ENCODE measurements around the gene STAT6. TPM values are rescaled to one million over a fixed set of nuclear protein-coding genes. Genes with fewer than 3 reads are reported as not detected.
A peak's percentile ranks its signal among the peaks of the same experiment; 100 is the strongest.
"Not testable (repeated sequence)": the region's sequence is repeated elsewhere in the genome, so short reads cannot be mapped to it uniquely, and the experiment has no call there.

STAT6 gene
- total and polyA plus RNA-seq, 2 donors, result 70.2 to 236 TPM

- H3K27me3 ChIP-seq (ENCODE audit: control insufficient read depth in 2 of 2, insufficient read depth in 1 of 2, low read length in 1 of 2), result peaks cover 6 to 14% of the 10 kb centered on the region in 2 donors
- not testable (repeated sequence) for H3K4me1 ChIP-seq (ENCODE audit: control insufficient read depth in 2 of 2, insufficient read depth in 2 of 2, low read length in 2 of 2); H3K27ac ChIP-seq (ENCODE audit: low read depth in 1 of 2, low read length in 1 of 2); H3K36me3 ChIP-seq (ENCODE audit: control insufficient read depth in 2 of 2, insufficient read depth in 2 of 2, low read length in 1 of 2); DNase-seq (ENCODE audit: low read depth in 6 of 9, low spot score in 9 of 9); H3K4me3 ChIP-seq (ENCODE audit: low read length in 2 of 2); H3K9me3 ChIP-seq (ENCODE audit: control insufficient read depth in 2 of 2, insufficient read depth in 1 of 2, low read length in 1 of 2)
- WGBS, result 97% methylated on average over 11 of the region's 11 CpGs
These were observed 9.6 kb upstream of the STAT6 start for GRCh38 chr12:57120718-57121117.

DNA sequence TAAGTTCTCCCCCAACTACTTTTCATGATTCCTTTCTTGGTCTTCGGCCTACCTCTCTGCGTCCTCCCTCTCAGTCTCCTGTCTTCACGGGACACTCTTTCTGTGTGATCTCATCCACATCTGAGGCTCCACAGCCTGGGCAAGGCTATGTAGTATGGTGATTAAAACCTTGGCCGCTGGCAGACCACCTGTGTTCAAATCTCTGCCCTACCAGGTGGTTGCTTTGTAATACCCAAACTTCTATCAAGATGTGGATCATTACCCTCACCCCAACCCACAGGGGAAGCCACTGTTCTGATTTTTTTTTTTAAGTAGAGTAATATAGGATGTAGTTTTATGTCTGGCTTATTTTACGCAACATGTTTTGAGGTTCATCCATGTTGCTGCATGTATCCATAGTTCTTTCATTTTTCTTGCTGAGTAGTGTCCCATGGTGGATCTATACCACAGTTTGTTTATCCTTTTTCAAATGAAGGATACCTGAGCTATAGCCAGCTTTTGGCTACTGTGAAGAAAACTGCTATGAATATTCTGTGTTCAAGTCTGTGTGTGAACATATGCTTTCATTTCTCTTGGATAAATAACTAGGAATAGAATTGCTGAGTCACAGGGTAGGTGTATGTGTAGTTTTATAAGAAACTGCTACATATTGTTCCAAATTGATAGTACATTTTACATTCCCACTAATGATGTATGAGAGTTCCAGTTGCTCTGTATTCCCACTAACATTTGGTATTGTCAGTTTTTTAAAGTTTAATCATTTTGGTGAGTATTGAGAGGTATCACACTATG is 8.3 kb upstream of the STAT6 start:
- Histone ChIP-seq H3K27ac (ENCODE audit: low read depth in 1 of 2, low read length in 1 of 2) (no peak overlapping the region), H3K9me3 (ENCODE audit: control insufficient read depth in 2 of 2, insufficient read depth in 1 of 2, low read length in 1 of 2) (peaks cover 0 to 1% of the 10 kb centered on the region in 2 donors), H3K4me3 (ENCODE audit: low read length in 2 of 2) (no peak overlapping the region), H3K4me1 (ENCODE audit: control insufficient read depth in 2 of 2, insufficient read depth in 2 of 2, low read length in 2 of 2) (no peaks in the 10 kb centered on the region), H3K36me3 (ENCODE audit: control insufficient read depth in 2 of 2, insufficient read depth in 2 of 2, low read length in 1 of 2) (no peaks in the 10 kb centered on the region), H3K27me3 (ENCODE audit: control insufficient read depth in 2 of 2, insufficient read depth in 1 of 2, low read length in 1 of 2) (peaks cover 2 to 3% of the 10 kb centered on the region in 2 donors)
- 92% methylated on average over 5 of the region's 5 CpGs for WGBS
- DNase-seq (ENCODE audit: low read depth in 6 of 9, low spot score in 9 of 9), result no peak

DNA sequence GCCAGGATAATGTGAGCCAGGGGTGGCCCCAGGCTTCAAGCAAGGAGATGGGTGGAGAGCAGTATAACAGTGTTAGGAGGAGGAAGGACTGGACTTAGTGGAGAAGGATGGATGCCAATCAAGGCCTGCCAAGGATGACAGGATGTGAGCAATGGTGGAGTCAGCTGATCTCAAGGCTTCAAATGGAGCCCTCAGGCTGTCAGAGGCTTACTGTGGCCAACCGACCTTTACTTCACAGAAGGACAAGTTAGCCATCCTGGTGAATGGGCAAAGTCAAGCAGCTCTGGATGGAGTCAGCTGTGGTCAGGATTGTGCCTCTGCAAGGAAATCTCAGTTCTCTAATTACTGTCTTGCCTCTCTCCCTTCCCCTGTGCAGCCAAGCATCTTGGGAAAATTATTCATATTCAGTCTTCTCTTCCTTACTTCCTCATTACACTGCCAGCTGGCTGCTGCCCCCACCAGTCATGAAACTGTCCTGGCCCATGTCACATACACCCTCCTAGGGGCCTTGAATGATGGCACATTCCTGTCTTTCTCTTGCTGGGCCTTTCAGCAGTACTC is 7.6 kb upstream of the STAT6 start:
- Histone ChIP-seq H3K4me1 (ENCODE audit: control insufficient read depth in 2 of 2, insufficient read depth in 2 of 2, low read length in 2 of 2) (no peaks in the 10 kb centered on the region), H3K9me3 (ENCODE audit: control insufficient read depth in 2 of 2, insufficient read depth in 1 of 2, low read length in 1 of 2) (peaks cover 0 to under 1% of the 10 kb centered on the region in 2 donors), H3K27me3 (ENCODE audit: control insufficient read depth in 2 of 2, insufficient read depth in 1 of 2, low read length in 1 of 2) (no peaks in the 10 kb centered on the region), H3K4me3 (ENCODE audit: low read length in 2 of 2) (no peak overlapping the region), H3K36me3 (ENCODE audit: control insufficient read depth in 2 of 2, insufficient read depth in 2 of 2, low read length in 1 of 2) (no peaks in the 10 kb centered on the region), H3K27ac (ENCODE audit: low read depth in 1 of 2, low read length in 1 of 2) (no peak overlapping the region)
- no peak for DNase-seq (ENCODE audit: low read depth in 6 of 9, low spot score in 9 of 9)
- 90% methylated on average over 1 of the region's 1 CpG for WGBS

DNA sequence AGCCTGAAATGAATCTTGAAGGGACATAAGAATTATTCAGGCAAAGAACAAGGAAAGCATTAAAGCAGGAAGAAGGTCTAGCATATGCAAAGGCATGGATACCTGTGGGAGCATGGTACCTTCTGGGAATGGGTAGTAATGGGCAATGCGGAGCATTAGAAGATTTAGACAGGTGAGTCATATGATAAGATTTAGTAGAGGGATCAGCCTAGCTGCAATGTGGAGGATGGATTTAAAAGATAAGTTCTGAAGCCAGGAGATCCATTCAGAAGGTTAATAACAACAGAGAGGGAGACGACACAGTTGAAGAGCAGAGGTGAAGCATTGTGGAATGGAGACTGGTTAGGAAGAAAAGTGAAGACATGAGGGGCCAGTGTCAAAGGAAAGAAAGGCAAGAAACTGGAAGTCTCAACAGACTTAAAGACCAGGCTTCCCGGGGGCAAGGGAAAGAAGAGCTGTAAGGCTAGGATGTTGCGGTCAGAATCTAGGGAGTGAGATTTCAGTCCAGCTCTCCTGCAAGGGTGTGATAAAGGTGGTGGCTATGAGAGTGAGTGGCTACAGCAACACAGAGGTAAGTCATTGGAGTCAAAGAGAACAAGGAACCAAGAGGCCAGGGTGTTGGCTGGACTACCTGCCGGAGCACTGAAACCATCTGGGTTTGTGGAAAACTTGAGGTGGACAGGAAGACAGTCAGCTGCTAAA is 5.6 kb upstream of the STAT6 start:
- H3K4me3 ChIP-seq (ENCODE audit: low read length in 2 of 2), result no peak overlapping the region
- H3K9me3 ChIP-seq (ENCODE audit: control insufficient read depth in 2 of 2, insufficient read depth in 1 of 2, low read length in 1 of 2), result no peaks in the 10 kb centered on the region
- no peaks in the 10 kb centered on the region for H3K27me3 ChIP-seq (ENCODE audit: control insufficient read depth in 2 of 2, insufficient read depth in 1 of 2, low read length in 1 of 2)
- H3K4me1 ChIP-seq (ENCODE audit: control insufficient read depth in 2 of 2, insufficient read depth in 2 of 2, low read length in 2 of 2), result peaks cover 4 to 8% of the 10 kb centered on the region in 2 donors
- 98% methylated on average over 5 of the region's 5 CpGs for WGBS
- H3K27ac ChIP-seq (ENCODE audit: low read depth in 1 of 2, low read length in 1 of 2), result no peak overlapping the region
- H3K36me3 ChIP-seq (ENCODE audit: control insufficient read depth in 2 of 2, insufficient read depth in 2 of 2, low read length in 1 of 2), result no peaks in the 10 kb centered on the region
- no peak for DNase-seq (ENCODE audit: low read depth in 6 of 9, low spot score in 9 of 9)

DNA sequence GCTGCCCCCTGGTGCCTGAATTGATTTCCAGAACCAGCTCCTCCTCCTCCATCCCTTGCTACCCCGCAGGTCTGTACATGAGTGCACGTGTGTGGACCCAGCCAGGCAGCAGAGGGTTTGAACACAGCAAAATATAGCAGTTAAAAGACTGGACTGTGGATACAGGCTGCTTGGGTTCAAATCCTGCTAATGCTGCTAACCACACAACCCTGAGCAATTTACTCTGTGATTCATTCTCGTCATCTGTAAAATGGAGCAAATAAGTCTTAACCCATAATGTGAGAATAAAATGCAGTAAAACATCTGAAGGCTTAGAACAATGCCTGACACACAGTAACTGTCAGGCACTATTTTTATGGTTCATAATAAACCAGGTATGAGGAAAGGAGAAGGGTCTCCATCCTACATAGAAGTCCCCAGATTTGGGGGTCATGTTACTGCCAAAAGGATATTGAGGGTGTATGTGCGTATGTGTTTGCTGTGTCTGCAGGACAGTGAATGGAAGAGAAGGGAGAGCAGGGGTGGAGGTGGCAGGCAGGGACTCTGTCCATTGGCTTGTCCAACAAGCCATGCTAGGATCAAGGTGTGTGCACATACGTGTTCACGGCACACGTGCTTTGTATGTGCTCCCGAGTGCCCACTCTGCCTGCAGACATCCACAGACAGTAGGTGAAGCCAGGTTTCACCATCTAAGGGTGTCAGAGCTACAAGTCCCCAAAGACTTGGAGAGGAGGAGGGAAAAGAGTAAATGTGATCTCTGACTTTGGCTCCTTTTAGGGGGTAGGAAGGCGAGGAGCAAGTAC is 1.5 kb upstream of the STAT6 start:
- H3K4me1 ChIP-seq (ENCODE audit: control insufficient read depth in 2 of 2, insufficient read depth in 2 of 2, low read length in 2 of 2), result peaks cover 11 to 39% of the 10 kb centered on the region in 2 donors
- WGBS, result 76% methylated on average over 9 of the region's 9 CpGs
- H3K9me3 ChIP-seq (ENCODE audit: control insufficient read depth in 2 of 2, insufficient read depth in 1 of 2, low read length in 1 of 2), result peaks cover 0 to 4% of the 10 kb centered on the region in 2 donors
- peaks cover 6 to 8% of the 10 kb centered on the region in 2 donors for H3K36me3 ChIP-seq (ENCODE audit: control insufficient read depth in 2 of 2, insufficient read depth in 2 of 2, low read length in 1 of 2)
- DNase-seq (ENCODE audit: low read depth in 6 of 9, low spot score in 9 of 9), result peak in 2 of 9 donors; percentile 96 to 97
- peak overlapping the region; percentile 52 to 75 for H3K4me3 ChIP-seq (ENCODE audit: low read length in 2 of 2)
- no peaks in the 10 kb centered on the region for H3K27me3 ChIP-seq (ENCODE audit: control insufficient read depth in 2 of 2, insufficient read depth in 1 of 2, low read length in 1 of 2)
- H3K27ac ChIP-seq (ENCODE audit: low read depth in 1 of 2, low read length in 1 of 2), result peak overlapping the region; percentile 98

GRCh38 chr12:57110104-57111030 is 795 bp downstream of the STAT6 start:
- Histone ChIP-seq H3K9me3 (ENCODE audit: control insufficient read depth in 2 of 2, insufficient read depth in 1 of 2, low read length in 1 of 2) (peaks cover 0 to 4% of the 10 kb centered on the region in 2 donors), H3K27ac (ENCODE audit: low read depth in 1 of 2, low read length in 1 of 2) (peak overlapping the region; percentile 98), H3K36me3 (ENCODE audit: control insufficient read depth in 2 of 2, insufficient read depth in 2 of 2, low read length in 1 of 2) (peaks cover 29 to 30% of the 10 kb centered on the region in 2 donors), H3K4me1 (ENCODE audit: control insufficient read depth in 2 of 2, insufficient read depth in 2 of 2, low read length in 2 of 2) (peaks cover 11 to 39% of the 10 kb centered on the region in 2 donors), H3K4me3 (ENCODE audit: low read length in 2 of 2) (peak overlapping the region; percentile 52 to 75), H3K27me3 (ENCODE audit: control insufficient read depth in 2 of 2, insufficient read depth in 1 of 2, low read length in 1 of 2) (no peaks in the 10 kb centered on the region)
- peak in 5 of 9 donors; percentile 63 to 77 (median 66) for DNase-seq (ENCODE audit: low read depth in 6 of 9, low spot score in 9 of 9)
- 4% methylated on average over 28 of the region's 28 CpGs for WGBS

DNA sequence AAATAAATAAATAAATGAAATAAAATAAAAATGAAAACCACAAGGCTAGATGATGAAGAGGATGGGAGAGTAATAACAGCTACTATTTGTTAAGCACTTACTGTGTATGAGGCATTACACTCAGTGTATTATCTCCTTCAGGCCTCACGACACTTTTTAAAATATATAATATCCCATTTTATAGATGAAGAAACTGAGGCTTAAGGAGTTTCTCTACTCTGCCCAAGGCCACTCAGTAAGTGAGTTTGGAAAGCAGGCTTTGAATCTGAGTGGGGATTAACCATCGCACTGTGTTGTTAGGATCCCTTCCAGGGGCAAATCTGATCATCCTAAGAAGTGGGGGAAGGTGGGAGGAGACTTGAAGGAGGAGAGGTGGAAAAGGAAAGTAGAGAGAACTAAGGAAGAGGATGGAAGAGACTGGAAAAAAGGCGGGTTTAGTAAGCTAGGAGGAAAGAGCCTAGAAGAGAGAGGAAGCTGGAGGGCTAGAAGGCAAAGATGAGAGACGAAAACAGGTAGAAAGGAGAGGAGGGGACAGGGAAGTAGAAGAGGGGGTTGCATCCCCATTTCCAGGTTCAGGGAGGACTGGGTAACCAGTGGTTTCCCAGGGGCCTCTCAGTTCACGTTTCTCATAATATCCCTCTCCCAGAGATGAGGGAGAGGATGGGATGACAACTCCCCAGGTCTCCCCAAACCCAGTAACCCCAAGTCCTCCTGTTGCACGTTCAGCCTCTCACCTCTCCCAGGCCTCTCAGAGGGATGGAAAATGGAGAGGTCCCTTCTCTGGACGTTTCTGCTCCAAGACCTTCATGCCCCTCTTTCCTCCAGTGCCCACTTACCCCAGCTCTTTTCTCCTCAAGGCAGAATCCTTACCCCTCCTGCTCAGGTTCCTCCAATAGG is 1.7 kb downstream of the STAT6 start:
- no peak for DNase-seq (ENCODE audit: low read depth in 6 of 9, low spot score in 9 of 9)
- Histone ChIP-seq H3K27ac (ENCODE audit: low read depth in 1 of 2, low read length in 1 of 2) (peak overlapping the region; percentile 98), H3K9me3 (ENCODE audit: control insufficient read depth in 2 of 2, insufficient read depth in 1 of 2, low read length in 1 of 2) (peaks cover 0 to 4% of the 10 kb centered on the region in 2 donors), H3K4me1 (ENCODE audit: control insufficient read depth in 2 of 2, insufficient read depth in 2 of 2, low read length in 2 of 2) (peaks cover 11 to 39% of the 10 kb centered on the region in 2 donors), H3K36me3 (ENCODE audit: control insufficient read depth in 2 of 2, insufficient read depth in 2 of 2, low read length in 1 of 2) (peaks cover 38 to 39% of the 10 kb centered on the region in 2 donors), H3K27me3 (ENCODE audit: control insufficient read depth in 2 of 2, insufficient read depth in 1 of 2, low read length in 1 of 2) (no peaks in the 10 kb centered on the region), H3K4me3 (ENCODE audit: low read length in 2 of 2) (peak overlapping the region; percentile 52 to 75)
- WGBS, result 76% methylated on average over 7 of the region's 7 CpGs

All from thymus (tissue), 11 donors.